ENCODE results near the gene C11orf24. TPM values are rescaled to one million over a fixed set of nuclear protein-coding genes. Genes with fewer than 3 reads are reported as not detected.

C11orf24 gene
- total and polyA plus RNA-seq, 9 of the 15 experiments (the other 6 are each of a cell fraction or from before 2014, with no cell fraction given), result 2.0 to 65.2 (median 32.5) TPM

DNA sequence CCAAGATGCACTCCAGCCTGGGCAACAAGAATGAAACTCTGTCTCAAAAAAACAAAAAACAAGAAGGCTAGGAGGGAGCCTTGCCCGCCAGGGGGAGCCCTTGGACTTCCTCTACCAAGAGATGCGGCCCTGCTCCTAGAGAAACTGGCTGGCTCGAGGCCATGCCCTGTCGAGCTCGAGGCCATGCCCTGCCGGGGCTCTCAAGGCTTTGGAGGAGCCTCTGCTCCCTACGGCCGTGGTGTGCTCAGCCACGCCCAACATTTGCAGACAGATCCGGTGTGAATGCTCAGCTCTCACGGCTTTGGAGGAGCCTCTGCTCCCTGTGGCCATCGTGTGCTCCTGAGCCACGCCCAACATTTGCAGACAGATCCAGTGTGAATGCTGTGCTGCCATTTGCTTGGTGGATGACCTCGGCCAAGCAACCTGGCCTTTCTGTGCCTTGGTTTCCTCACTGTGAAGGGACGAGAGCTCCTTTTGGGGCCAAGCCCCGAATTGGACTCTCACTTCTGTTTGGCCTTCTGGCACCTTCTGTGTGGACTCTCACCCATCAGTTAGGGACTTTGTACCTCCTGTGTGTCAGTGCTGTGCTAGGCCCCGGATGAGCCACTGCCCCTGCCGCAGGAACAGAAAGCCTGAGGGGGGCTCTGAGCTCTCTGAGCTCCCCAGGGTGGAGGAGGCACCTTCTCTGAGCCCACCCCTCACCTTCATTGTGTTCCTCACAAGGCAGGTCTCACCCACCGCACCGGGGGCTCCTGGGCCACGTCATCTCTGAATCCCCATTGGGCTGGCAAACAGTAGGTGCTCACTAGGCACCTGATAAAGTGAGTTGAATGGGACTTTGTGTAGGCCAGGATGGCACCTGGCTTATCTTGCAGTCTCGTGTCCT lies 14.1 kb downstream of the C11orf24 start (continued):
- no peak for TF ChIP-seq EP300 (IDR thresholded peaks at IDR 0.05; ENCODE audit: low read length)
- TF ChIP-seq TAF7 (tag; IDR thresholded peaks at IDR 0.05), result no peak
- TF ChIP-seq HIVEP1 (CRISPR knock-in tag; IDR thresholded peaks at IDR 0.05), result peak; percentile 90
- TF ChIP-seq U2AF2 (optimal IDR thresholded peaks at IDR 0.05; ENCODE audit: low read depth, low read length), result no peak
- no peak for TF ChIP-seq BMI1 (IDR thresholded peaks at IDR 0.05; ENCODE audit: low read length)
- no peak for TF ChIP-seq SNIP1 (IDR thresholded peaks at IDR 0.05; ENCODE audit: low read depth)
- peak; percentile 28 for TF ChIP-seq RBM39 (optimal IDR thresholded peaks at IDR 0.05; ENCODE audit: low read depth, low read length)
- peak; percentile 30; the same call in 1 of the 2 replicates for TF ChIP-seq ETS1 (conservative IDR thresholded peaks at IDR 0.05; ENCODE audit: control insufficient read depth, low read depth, low read length)
- no peak for TF ChIP-seq ZNF408 (CRISPR knock-in tag; IDR thresholded peaks at IDR 0.05; ENCODE audit: low read depth)
- peak; percentile 73; the same call in 1 of the 2 replicates for TF ChIP-seq ZNF384 (IDR thresholded peaks at IDR 0.05; ENCODE audit: low read depth, low read length)
- no peak for TF ChIP-seq CSDE1 (IDR thresholded peaks at IDR 0.05)
- TF ChIP-seq KHSRP (IDR thresholded peaks at IDR 0.05), result no peak
- 0 out of 2 replicates have a peak, but pooled peaks have one; percentile 38 for TF ChIP-seq KLF16 (IDR thresholded peaks at IDR 0.05)
- no peak for TF ChIP-seq ZBTB2 (IDR thresholded peaks at IDR 0.05)
- TF ChIP-seq CBFB (CRISPR knock-in tag; IDR thresholded peaks at IDR 0.05), result no peak
- no peak for TF ChIP-seq POLR2B (IDR thresholded peaks at IDR 0.05; ENCODE audit: low read depth, partially characterized antibody)
- TF ChIP-seq, protein P1, sequence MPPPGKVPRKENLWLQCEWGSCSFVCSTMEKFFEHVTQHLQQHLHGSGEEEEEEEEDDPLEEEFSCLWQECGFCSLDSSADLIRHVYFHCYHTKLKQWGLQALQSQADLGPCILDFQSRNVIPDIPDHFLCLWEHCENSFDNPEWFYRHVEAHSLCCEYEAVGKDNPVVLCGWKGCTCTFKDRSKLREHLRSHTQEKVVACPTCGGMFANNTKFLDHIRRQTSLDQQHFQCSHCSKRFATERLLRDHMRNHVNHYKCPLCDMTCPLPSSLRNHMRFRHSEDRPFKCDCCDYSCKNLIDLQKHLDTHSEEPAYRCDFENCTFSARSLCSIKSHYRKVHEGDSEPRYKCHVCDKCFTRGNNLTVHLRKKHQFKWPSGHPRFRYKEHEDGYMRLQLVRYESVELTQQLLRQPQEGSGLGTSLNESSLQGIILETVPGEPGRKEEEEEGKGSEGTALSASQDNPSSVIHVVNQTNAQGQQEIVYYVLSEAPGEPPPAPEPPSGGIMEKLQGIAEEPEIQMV (tag; conservative IDR thresholded peaks at IDR 0.05; ENCODE audit: low read depth), result no peak
- TF ChIP-seq CXXC5 (CRISPR knock-in tag; IDR thresholded peaks at IDR 0.05), result peak; percentile 74
- TF ChIP-seq HBP1 (CRISPR knock-in tag; IDR thresholded peaks at IDR 0.05), result no peak
- no peak for TF ChIP-seq NR2F6 (CRISPR knock-in tag; IDR thresholded peaks at IDR 0.05)
- no peak for TF ChIP-seq KDM5B (IDR thresholded peaks at IDR 0.05; ENCODE audit: insufficient replicate concordance, low read depth, low read length)
- 0 out of 3 replicates have a peak, but pooled peaks of 1 of the 2 experiments have one; percentile 52 for TF ChIP-seq CBX3 (IDR thresholded peaks at IDR 0.05; ENCODE audit: borderline replicate concordance in 1 of 2, low read length in 2 of 2)
- TF ChIP-seq ZNF239 (CRISPR knock-in tag; IDR thresholded peaks at IDR 0.05), result peak; percentile 69; the same call in 1 of the 2 replicates
- peak; percentile 26 for TF ChIP-seq RBFOX2 (IDR thresholded peaks at IDR 0.05; ENCODE audit: low read depth, low read length)
